Nephron (organoid): ENCODE data around the gene SERPINA9.
"Not testable (repeated sequence)": the region's sequence is repeated elsewhere in the genome, so short reads cannot be mapped to it uniquely, and the experiment has no call there.

Source experiments
- H3K27ac Mint-ChIP-seq, 3 experiments: 2 replicates each; pipeline ENCODE4 v1.8.0; 2020; ENCODE audit warnings: mixed read lengths in 3 of 3, mild to moderate bottlenecking in 2 of 3, moderate library complexity in 1 of 3
- H3K27me3 Mint-ChIP-seq: 2 replicates; pipeline ENCODE4 v1.8.0; 2021; ENCODE audit warnings: low read depth, mild to moderate bottlenecking, moderate library complexity, mixed read lengths
- H3K36me3 Mint-ChIP-seq: 2 replicates; pipeline ENCODE4 v1.8.0; 2020; ENCODE audit warnings: low read depth, mixed read lengths
- H3K4me1 Mint-ChIP-seq: 2 replicates; pipeline ENCODE4 v1.8.0; 2020; ENCODE audit warnings: mixed read lengths
- H3K4me3 Mint-ChIP-seq, 3 experiments: 2 replicates each; pipeline ENCODE4 v1.8.0; 2020; ENCODE audit warnings: mild to moderate bottlenecking in 3 of 3, mixed read lengths in 3 of 3, moderate library complexity in 2 of 3
- H3K9me3 Mint-ChIP-seq: 2 replicates; pipeline ENCODE4 v1.8.0; 2020; ENCODE audit warnings: mixed read lengths
- CTCF ChIP-seq, 3 experiments: fragments of 200-600 bp; sonication (generic); IDR thresholded peaks; one replicate each; pipeline ENCODE4 v1.5.0; 2021; ENCODE audit warnings: antibody characterized with exemption in 3 of 3; ENCODE audit not compliant: unreplicated experiment in 3 of 3

Gene SERPINA9

GRCh38 chr14:94428610-94429009 lies 47.4 kb downstream of the SERPINA9 start:
- TF ChIP-seq CTCF (IDR thresholded peaks at IDR 0.05; ENCODE audit: unreplicated experiment in 3 of 3): no peak
- peaks cover 7% of the 10 kb centered on the region for H3K9me3 Mint-ChIP-seq
- no peaks in the 10 kb centered on the region for H3K4me1 Mint-ChIP-seq
- no peak overlapping the region for H3K4me3 Mint-ChIP-seq
- H3K27me3 Mint-ChIP-seq: peaks cover 18% of the 10 kb centered on the region
- no peaks in the 10 kb centered on the region for H3K36me3 Mint-ChIP-seq
- no peak overlapping the region for H3K27ac Mint-ChIP-seq

GRCh38 chr14:94427016-94427613 lies 48.9 kb downstream of the SERPINA9 start:
- Mint-ChIP-seq H3K27me3 (peaks cover 19% of the 10 kb centered on the region), H3K9me3 (peaks cover 6% of the 10 kb centered on the region), H3K27ac (no peak overlapping the region), H3K36me3 (no peaks in the 10 kb centered on the region), H3K4me3 (no peak overlapping the region), H3K4me1 (no peaks in the 10 kb centered on the region)
- no peak for TF ChIP-seq CTCF (IDR thresholded peaks at IDR 0.05; ENCODE audit: unreplicated experiment in 3 of 3)

GRCh38 chr14:94426526-94426925 lies 49.5 kb downstream of the SERPINA9 start:
- TF ChIP-seq CTCF (IDR thresholded peaks at IDR 0.05; ENCODE audit: unreplicated experiment in 3 of 3): no peak

GRCh38 chr14:94424371-94424770 lies 51.6 kb downstream of the SERPINA9 start:
- TF ChIP-seq CTCF (IDR thresholded peaks at IDR 0.05; ENCODE audit: unreplicated experiment in 3 of 3): no peak
- Mint-ChIP-seq H3K9me3 (peaks cover 5% of the 10 kb centered on the region), H3K27me3 (peaks cover 21% of the 10 kb centered on the region), H3K36me3 (no peaks in the 10 kb centered on the region), H3K27ac (no peak overlapping the region), H3K4me3 (no peak overlapping the region), H3K4me1 (no peaks in the 10 kb centered on the region)

More at GRCh38 chr14:94426526-94426925, 49.5 kb downstream of the SERPINA9 start:
- Mint-ChIP-seq H3K9me3 (peaks cover 5% of the 10 kb centered on the region), H3K4me1 (no peaks in the 10 kb centered on the region), H3K36me3 (no peaks in the 10 kb centered on the region), H3K27me3 (peaks cover 16% of the 10 kb centered on the region), H3K4me3 (no peak overlapping the region), H3K27ac (no peak overlapping the region)

GRCh38 chr14:94423453-94424056 lies 52.4 kb downstream of the SERPINA9 start:
- peak; percentile 60 to 67 (median 65) for TF ChIP-seq CTCF (IDR thresholded peaks at IDR 0.05; ENCODE audit: unreplicated experiment in 3 of 3)
- Mint-ChIP-seq H3K27ac (no peak overlapping the region), H3K27me3 (peaks cover 18% of the 10 kb centered on the region), H3K36me3 (no peaks in the 10 kb centered on the region), H3K4me1 (no peaks in the 10 kb centered on the region), H3K9me3 (peaks cover 5% of the 10 kb centered on the region), H3K4me3 (no peak overlapping the region)

- no peak for TF ChIP-seq CTCF (IDR thresholded peaks at IDR 0.05; ENCODE audit: unreplicated experiment in 3 of 3)
- Mint-ChIP-seq H3K4me1 (no peaks in the 10 kb centered on the region), H3K36me3 (no peaks in the 10 kb centered on the region), H3K9me3 (peaks cover 12% of the 10 kb centered on the region), H3K4me3 (no peak overlapping the region), H3K27ac (no peak overlapping the region), H3K27me3 (peaks cover 18% of the 10 kb centered on the region)
Measured at GRCh38 chr14:94421316-94421715, 54.7 kb downstream of the SERPINA9 start.

- H3K27me3 Mint-ChIP-seq, H3K27ac Mint-ChIP-seq, H3K4me3 Mint-ChIP-seq, H3K4me1 Mint-ChIP-seq, H3K36me3 Mint-ChIP-seq: not testable (repeated sequence)
- peaks cover 16% of the 10 kb centered on the region for H3K9me3 Mint-ChIP-seq
Measured at GRCh38 chr14:94417497-94418205, 58.3 kb downstream of the SERPINA9 start.
